Stromal cell of bone marrow (primary cell): ENCODE measurements around the gene KLRG1.

Experiments
- DNase-seq: peaks from one replicate; pipeline ENCODE4 v3.0.0-alpha.2; 2012; ENCODE audit warnings: low read depth

KLRG1 gene

GRCh38 chr12:8989413-8989812 is at the start of gene KLRG1:
KLRG1 (plus strand) TSS chr12:8989546; CDS start chr12:8989636, 90 bp downstream.
- no peak for DNase-seq

GRCh38 chr12:8941691-8942478 is 47.5 kb upstream of the KLRG1 start:
- DNase-seq = no peak

GRCh38 chr12:8943565-8944186 is 45.7 kb upstream of the KLRG1 start:
- DNase-seq = no peak

GRCh38 chr12:8946733-8947132 is 42.6 kb upstream of the KLRG1 start:
- no peak for DNase-seq

- no peak for DNase-seq
These were observed 41.6 kb upstream of the KLRG1 start for GRCh38 chr12:8947737-8948136.

- peak; percentile 3 for DNase-seq
These were observed 40.5 kb upstream of the KLRG1 start for GRCh38 chr12:8948701-8949341.

GRCh38 chr12:8949342-8950220 is 39.8 kb upstream of the KLRG1 start, which contains the start of gene M6PR:
M6PR (minus strand) TSS chr12:8949645; CDS start chr12:8946404, 3,241 bp downstream.
- DNase-seq = peak; percentile 96

GRCh38 chr12:8950221-8950527 is 39.2 kb upstream of the KLRG1 start:
- no peak for DNase-seq

GRCh38 chr12:8950702-8951478 is 38.5 kb upstream of the KLRG1 start:
- DNase-seq = no peak

GRCh38 chr12:8951744-8952143 is 37.6 kb upstream of the KLRG1 start:
- DNase-seq = no peak

GRCh38 chr12:8953773-8954402 is 35.5 kb upstream of the KLRG1 start:
- DNase-seq = no peak

GRCh38 chr12:8956073-8956472 is 33.3 kb upstream of the KLRG1 start:
- DNase-seq = no peak

- DNase-seq = no peak
These were observed 32.6 kb upstream of the KLRG1 start for GRCh38 chr12:8956772-8957171.

- no peak for DNase-seq
These were observed 31.8 kb upstream of the KLRG1 start for GRCh38 chr12:8957561-8957960.

GRCh38 chr12:8958066-8958465 is 31.3 kb upstream of the KLRG1 start:
- no peak for DNase-seq

- no peak for DNase-seq
These were observed 29.2 kb upstream of the KLRG1 start for GRCh38 chr12:8960176-8960575.

- no peak for DNase-seq
These were observed 20.6 kb upstream of the KLRG1 start for GRCh38 chr12:8968761-8969160.

- no peak for DNase-seq
These were observed 19.4 kb upstream of the KLRG1 start for GRCh38 chr12:8969861-8970411.

- DNase-seq = no peak
These were observed 18.9 kb upstream of the KLRG1 start for GRCh38 chr12:8970432-8970831.

- DNase-seq = no peak
These were observed 9.2 kb upstream of the KLRG1 start for GRCh38 chr12:8980137-8980536.
